Measurements from ENCODE around the gene SMARCE1. TPM values are rescaled to one million over a fixed set of nuclear protein-coding genes. Genes with fewer than 3 reads are reported as not detected.
A peak's percentile ranks its signal among the peaks of the same experiment; 100 is the strongest.

Gene SMARCE1
- total RNA-seq, 1 donor from 2014 or later: 126 TPM

GRCh38 chr17:40666331-40666730 is 18.7 kb upstream of the SMARCE1 start:
- H3K27ac Mint-ChIP-seq: no peak overlapping the region
- DNase-seq (ENCODE audit: low spot score): no peak
- H3K4me1 Mint-ChIP-seq (ENCODE audit: low read depth): peaks cover 4% of the 10 kb centered on the region
- intact Hi-C loops (cut with micrococcal nuclease): no loop called here
- no peak overlapping the region for H3K4me3 Mint-ChIP-seq (ENCODE audit: low read depth)
- no peaks in the 10 kb centered on the region for H3K36me3 Mint-ChIP-seq (ENCODE audit: low read depth)
- no peaks in the 10 kb centered on the region for H3K9me3 Mint-ChIP-seq
- H3K27me3 Mint-ChIP-seq (ENCODE audit: low read depth): peaks cover 39% of the 10 kb centered on the region

- no peak within 1 kb of the TSS for H3K27ac Mint-ChIP-seq
- no peaks in the 10 kb centered on the region for H3K9me3 Mint-ChIP-seq
- H3K4me1 Mint-ChIP-seq (ENCODE audit: low read depth): peaks cover 9% of the 10 kb centered on the region
- intact Hi-C loops (cut with micrococcal nuclease): no loop called here
- no peaks in the 10 kb centered on the region for H3K36me3 Mint-ChIP-seq (ENCODE audit: low read depth)
- H3K4me3 Mint-ChIP-seq (ENCODE audit: low read depth): no peak within 1 kb of the TSS
- DNase-seq (ENCODE audit: low spot score): no peak
- H3K27me3 Mint-ChIP-seq (ENCODE audit: low read depth): peaks cover 32% of the 10 kb centered on the region
Measured at GRCh38 chr17:40664582-40665333, 17.1 kb upstream of the SMARCE1 start, which contains the start of gene KRT222. Gene KRT222 (minus strand): TSS chr17:40665177. CDS start chr17:40665099, 78 bp downstream.

- Mint-ChIP-seq H3K36me3 (ENCODE audit: low read depth) (no peaks in the 10 kb centered on the region), H3K27ac (no peak overlapping the region), H3K4me1 (ENCODE audit: low read depth) (peaks cover 11% of the 10 kb centered on the region), H3K4me3 (ENCODE audit: low read depth) (no peak overlapping the region), H3K9me3 (no peaks in the 10 kb centered on the region), H3K27me3 (ENCODE audit: low read depth) (peaks cover 33% of the 10 kb centered on the region)
- no peak for DNase-seq (ENCODE audit: low spot score)
- intact Hi-C loops (cut with micrococcal nuclease): no loop called here
Measured at GRCh38 chr17:40663252-40663651, 15.6 kb upstream of the SMARCE1 start.

GRCh38 chr17:40659911-40660310 is 12.3 kb upstream of the SMARCE1 start:
- Mint-ChIP-seq H3K27me3 (ENCODE audit: low read depth) (peaks cover 35% of the 10 kb centered on the region), H3K4me1 (ENCODE audit: low read depth) (peaks cover 8% of the 10 kb centered on the region), H3K4me3 (ENCODE audit: low read depth) (no peak overlapping the region), H3K36me3 (ENCODE audit: low read depth) (no peaks in the 10 kb centered on the region), H3K9me3 (no peaks in the 10 kb centered on the region), H3K27ac (no peak overlapping the region)
- intact Hi-C loops (cut with micrococcal nuclease): no loop called here
- no peak for DNase-seq (ENCODE audit: low spot score)

- H3K27ac Mint-ChIP-seq: no peak overlapping the region
- H3K36me3 Mint-ChIP-seq (ENCODE audit: low read depth): no peaks in the 10 kb centered on the region
- DNase-seq (ENCODE audit: low spot score): no peak
- peaks cover 7% of the 10 kb centered on the region for H3K4me1 Mint-ChIP-seq (ENCODE audit: low read depth)
- no peaks in the 10 kb centered on the region for H3K9me3 Mint-ChIP-seq
- intact Hi-C loops (cut with micrococcal nuclease): no loop called here
- H3K4me3 Mint-ChIP-seq (ENCODE audit: low read depth): no peak overlapping the region
- peaks cover 29% of the 10 kb centered on the region for H3K27me3 Mint-ChIP-seq (ENCODE audit: low read depth)
Measured at GRCh38 chr17:40658396-40658795, 10.8 kb upstream of the SMARCE1 start.

- H3K9me3 Mint-ChIP-seq: no peaks in the 10 kb centered on the region
- intact Hi-C loops (cut with micrococcal nuclease): no loop called here
- peaks cover 9% of the 10 kb centered on the region for H3K27me3 Mint-ChIP-seq (ENCODE audit: low read depth)
- H3K4me1 Mint-ChIP-seq (ENCODE audit: low read depth): peaks cover 6% of the 10 kb centered on the region
- H3K36me3 Mint-ChIP-seq (ENCODE audit: low read depth): peaks cover 8% of the 10 kb centered on the region
- H3K4me3 Mint-ChIP-seq (ENCODE audit: low read depth): no peak overlapping the region
- no peak for DNase-seq (ENCODE audit: low spot score)
- no peak overlapping the region for H3K27ac Mint-ChIP-seq
Measured at GRCh38 chr17:40651939-40652338, 4.3 kb upstream of the SMARCE1 start.

GRCh38 chr17:40648384-40648968 is 858 bp upstream of the SMARCE1 start:
- H3K9me3 Mint-ChIP-seq: no peaks in the 10 kb centered on the region
- peaks cover 27% of the 10 kb centered on the region for H3K4me1 Mint-ChIP-seq (ENCODE audit: low read depth)
- intact Hi-C loops (cut with micrococcal nuclease): no loop called here
- peak overlapping the region; percentile 92 for H3K27ac Mint-ChIP-seq
- H3K4me3 Mint-ChIP-seq (ENCODE audit: low read depth): peak overlapping the region; percentile 96
- peaks cover 32% of the 10 kb centered on the region for H3K36me3 Mint-ChIP-seq (ENCODE audit: low read depth)
- H3K27me3 Mint-ChIP-seq (ENCODE audit: low read depth): no peaks in the 10 kb centered on the region
- DNase-seq (ENCODE audit: low spot score): no peak

GRCh38 chr17:40646791-40647623 is 611 bp downstream of the SMARCE1 start:
- Mint-ChIP-seq H3K27me3 (ENCODE audit: low read depth) (no peaks in the 10 kb centered on the region), H3K4me1 (ENCODE audit: low read depth) (peaks cover 36% of the 10 kb centered on the region), H3K36me3 (ENCODE audit: low read depth) (peaks cover 45% of the 10 kb centered on the region), H3K4me3 (ENCODE audit: low read depth) (peak overlapping the region; percentile 96), H3K27ac (peak overlapping the region; percentile 92), H3K9me3 (no peaks in the 10 kb centered on the region)
- DNase-seq (ENCODE audit: low spot score): no peak
- intact Hi-C loops (cut with micrococcal nuclease): no loop called here

GRCh38 chr17:40645943-40646342 is 1.7 kb downstream of the SMARCE1 start:
- H3K36me3 Mint-ChIP-seq (ENCODE audit: low read depth): peaks cover 50% of the 10 kb centered on the region
- H3K9me3 Mint-ChIP-seq: no peaks in the 10 kb centered on the region
- intact Hi-C loops (cut with micrococcal nuclease): no loop called here
- H3K4me3 Mint-ChIP-seq (ENCODE audit: low read depth): peak overlapping the region; percentile 39
- peaks cover 39% of the 10 kb centered on the region for H3K4me1 Mint-ChIP-seq (ENCODE audit: low read depth)
- H3K27me3 Mint-ChIP-seq (ENCODE audit: low read depth): no peaks in the 10 kb centered on the region
- no peak for DNase-seq (ENCODE audit: low spot score)
- H3K27ac Mint-ChIP-seq: no peak overlapping the region

GRCh38 chr17:40645291-40645690 is 2.3 kb downstream of the SMARCE1 start:
- H3K36me3 Mint-ChIP-seq (ENCODE audit: low read depth): peaks cover 56% of the 10 kb centered on the region
- peak overlapping the region; percentile 62 for H3K27ac Mint-ChIP-seq

GRCh38 chr17:40637931-40638330 is 9.7 kb downstream of the SMARCE1 start:
- no peak for DNase-seq (ENCODE audit: low spot score)
- Mint-ChIP-seq H3K4me3 (ENCODE audit: low read depth) (no peak overlapping the region), H3K27ac (peak overlapping the region; percentile 3), H3K27me3 (ENCODE audit: low read depth) (no peaks in the 10 kb centered on the region), H3K4me1 (ENCODE audit: low read depth) (peaks cover 31% of the 10 kb centered on the region), H3K9me3 (no peaks in the 10 kb centered on the region), H3K36me3 (ENCODE audit: low read depth) (peaks cover 72% of the 10 kb centered on the region)
- intact Hi-C loops (cut with micrococcal nuclease): no loop called here

More at GRCh38 chr17:40645291-40645690, 2.3 kb downstream of the SMARCE1 start:
- peaks cover 44% of the 10 kb centered on the region for H3K4me1 Mint-ChIP-seq (ENCODE audit: low read depth)
- no peaks in the 10 kb centered on the region for H3K27me3 Mint-ChIP-seq (ENCODE audit: low read depth)
- H3K9me3 Mint-ChIP-seq: no peaks in the 10 kb centered on the region
- peak overlapping the region; percentile 49 for H3K4me3 Mint-ChIP-seq (ENCODE audit: low read depth)
- DNase-seq (ENCODE audit: low spot score): no peak
- intact Hi-C loops (cut with micrococcal nuclease): no loop called here

GRCh38 chr17:40633871-40634270 is 13.7 kb downstream of the SMARCE1 start:
- peaks cover 82% of the 10 kb centered on the region for H3K36me3 Mint-ChIP-seq (ENCODE audit: low read depth)
- H3K27me3 Mint-ChIP-seq (ENCODE audit: low read depth): no peaks in the 10 kb centered on the region
- H3K4me3 Mint-ChIP-seq (ENCODE audit: low read depth): no peak overlapping the region
- H3K9me3 Mint-ChIP-seq: no peaks in the 10 kb centered on the region
- DNase-seq (ENCODE audit: low spot score): no peak
- intact Hi-C loops (cut with micrococcal nuclease): no loop called here
- H3K4me1 Mint-ChIP-seq (ENCODE audit: low read depth): peaks cover 20% of the 10 kb centered on the region
- peak overlapping the region; percentile 10 for H3K27ac Mint-ChIP-seq

GRCh38 chr17:40632216-40632615 is 15.4 kb downstream of the SMARCE1 start:
- intact Hi-C loops (cut with micrococcal nuclease): no loop called here
- Mint-ChIP-seq H3K36me3 (ENCODE audit: low read depth) (peaks cover 87% of the 10 kb centered on the region), H3K4me3 (ENCODE audit: low read depth) (no peak overlapping the region), H3K4me1 (ENCODE audit: low read depth) (peaks cover 14% of the 10 kb centered on the region), H3K27me3 (ENCODE audit: low read depth) (no peaks in the 10 kb centered on the region), H3K27ac (no peak overlapping the region), H3K9me3 (no peaks in the 10 kb centered on the region)
- DNase-seq (ENCODE audit: low spot score): no peak
